ENCODE measurements around the gene IL12RB2.
"Not testable (repeated sequence)": the region's sequence is repeated elsewhere in the genome, so short reads cannot be mapped to it uniquely, and the experiment has no call there.

Gene IL12RB2

GRCh38 chr1:67440339-67440738 is 132.7 kb downstream of the IL12RB2 start:
- Histone ChIP-seq H3F3A (ENCODE audit: insufficient read depth, low read length) (no peaks in the 10 kb centered on the region), H4K20me1 (ENCODE audit: insufficient read depth, low read length) (no peaks in the 10 kb centered on the region), H3K27me3 (replicated peaks; ENCODE audit: insufficient read depth, low read length) (no peaks in the 10 kb centered on the region), H2AFZ (ENCODE audit: low read length) (no peak overlapping the region), H3K36me3 (replicated peaks; ENCODE audit: insufficient read depth, low read length) (no peaks in the 10 kb centered on the region), H3K4me2 (ENCODE audit: low read depth, low read length) (no peak overlapping the region), H3K79me2 (ENCODE audit: low read length) (no peaks in the 10 kb centered on the region), H3K4me3 (ENCODE audit: low read length) (no peak overlapping the region), H3K9me2 (replicated peaks; ENCODE audit: insufficient read depth, low read length) (no peaks in the 10 kb centered on the region), H3K9ac (ENCODE audit: low read length) (no peak overlapping the region), H3K27ac (ENCODE audit: low read length) (no peak overlapping the region), H3K9me3 (replicated peaks; ENCODE audit: insufficient read depth, low read length) (no peaks in the 10 kb centered on the region), H3K4me1 (ENCODE audit: low read length) (no peaks in the 10 kb centered on the region)
- TF ChIP-seq EZH2phosphoT487 (IDR thresholded peaks at IDR 0.05; ENCODE audit: low read length) (no peak), EZH2 (optimal IDR thresholded peaks at IDR 0.05; ENCODE audit: low read depth, low read length) (no peak), CTCF (IDR thresholded peaks at IDR 0.05; ENCODE audit: low read length) (no peak)
- no peak for DNase-seq

- TF ChIP-seq CTCF (IDR thresholded peaks at IDR 0.05; ENCODE audit: low read length), result no peak
- no peak for TF ChIP-seq EZH2 (optimal IDR thresholded peaks at IDR 0.05; ENCODE audit: low read depth, low read length)
- TF ChIP-seq EZH2phosphoT487 (IDR thresholded peaks at IDR 0.05; ENCODE audit: low read length), result no peak
- Histone ChIP-seq H3K36me3 (replicated peaks; ENCODE audit: insufficient read depth, low read length) (no peaks in the 10 kb centered on the region), H3K9me3 (replicated peaks; ENCODE audit: insufficient read depth, low read length) (no peaks in the 10 kb centered on the region), H2AFZ (ENCODE audit: low read length) (no peak overlapping the region), H3K4me1 (ENCODE audit: low read length) (no peaks in the 10 kb centered on the region), H3K27ac (ENCODE audit: low read length) (no peak overlapping the region), H4K20me1 (ENCODE audit: insufficient read depth, low read length) (no peaks in the 10 kb centered on the region), H3K4me2 (ENCODE audit: low read depth, low read length) (no peak overlapping the region), H3F3A (ENCODE audit: insufficient read depth, low read length) (no peaks in the 10 kb centered on the region), H3K4me3 (ENCODE audit: low read length) (no peak overlapping the region), H3K79me2 (ENCODE audit: low read length) (no peaks in the 10 kb centered on the region), H3K9ac (ENCODE audit: low read length) (no peak overlapping the region), H3K9me2 (replicated peaks; ENCODE audit: insufficient read depth, low read length) (no peaks in the 10 kb centered on the region), H3K27me3 (replicated peaks; ENCODE audit: insufficient read depth, low read length) (no peaks in the 10 kb centered on the region)
- peak; percentile 57 for DNase-seq
Observed at GRCh38 chr1:67441183-67441582, 133.5 kb downstream of the IL12RB2 start.

- no peak for DNase-seq
- Histone ChIP-seq H3K79me2 (ENCODE audit: low read length) (no peaks in the 10 kb centered on the region), H3K9me3 (replicated peaks; ENCODE audit: insufficient read depth, low read length) (no peaks in the 10 kb centered on the region), H3K36me3 (replicated peaks; ENCODE audit: insufficient read depth, low read length) (no peaks in the 10 kb centered on the region), H4K20me1 (ENCODE audit: insufficient read depth, low read length) (no peaks in the 10 kb centered on the region), H3K4me1 (ENCODE audit: low read length) (no peaks in the 10 kb centered on the region), H3F3A (ENCODE audit: insufficient read depth, low read length) (no peaks in the 10 kb centered on the region), H3K4me2 (ENCODE audit: low read depth, low read length) (no peak overlapping the region), H3K9ac (ENCODE audit: low read length) (no peak overlapping the region), H2AFZ (ENCODE audit: low read length) (no peak overlapping the region), H3K9me2 (replicated peaks; ENCODE audit: insufficient read depth, low read length) (no peaks in the 10 kb centered on the region), H3K27ac (ENCODE audit: low read length) (no peak overlapping the region), H3K4me3 (ENCODE audit: low read length) (no peak overlapping the region), H3K27me3 (replicated peaks; ENCODE audit: insufficient read depth, low read length) (no peaks in the 10 kb centered on the region)
- TF ChIP-seq EZH2 (optimal IDR thresholded peaks at IDR 0.05; ENCODE audit: low read depth, low read length) (no peak), EZH2phosphoT487 (IDR thresholded peaks at IDR 0.05; ENCODE audit: low read length) (no peak), CTCF (IDR thresholded peaks at IDR 0.05; ENCODE audit: low read length) (no peak)
Observed at GRCh38 chr1:67441739-67442281, 134.1 kb downstream of the IL12RB2 start.

- not testable (repeated sequence) for H3K79me2 ChIP-seq (ENCODE audit: low read length); H2AFZ ChIP-seq (ENCODE audit: low read length); DNase-seq; H3K4me3 ChIP-seq (ENCODE audit: low read length); H3K9ac ChIP-seq (ENCODE audit: low read length); H3K27ac ChIP-seq (ENCODE audit: low read length); H3K36me3 ChIP-seq (replicated peaks; ENCODE audit: insufficient read depth, low read length); H3K4me1 ChIP-seq (ENCODE audit: low read length); H3K27me3 ChIP-seq (replicated peaks; ENCODE audit: insufficient read depth, low read length); H4K20me1 ChIP-seq (ENCODE audit: insufficient read depth, low read length); H3F3A ChIP-seq (ENCODE audit: insufficient read depth, low read length); H3K4me2 ChIP-seq (ENCODE audit: low read depth, low read length); H3K9me2 ChIP-seq (replicated peaks; ENCODE audit: insufficient read depth, low read length); H3K9me3 ChIP-seq (replicated peaks; ENCODE audit: insufficient read depth, low read length)
Observed at GRCh38 chr1:67446014-67446413, 138.3 kb downstream of the IL12RB2 start.

Data from MM.1S (cell line).